Effector memory CD4-positive, alpha-beta T cell (primary cell): Measurements from ENCODE around the gene GNA15.
"Not testable (repeated sequence)": the region's sequence is repeated elsewhere in the genome, so short reads cannot be mapped to it uniquely, and the experiment has no call there.

ENCODE experiments used
- DNase-seq, 3 donors: peaks; one replicate each; pipeline ENCODE4 v3.0.0-alpha.2; 2020
- H3K27ac ChIP-seq: 2 replicates; pipeline ENCODE4 v1.7.0; 2013; ENCODE audit warnings: mild to moderate bottlenecking, low read length, moderate library complexity; ENCODE audit not compliant: insufficient read depth, poor library complexity, severe bottlenecking
- H3K27me3 ChIP-seq: replicated peaks from 2 replicates; pipeline ENCODE4 v1.7.0; 2013; ENCODE audit warnings: mild to moderate bottlenecking, low read length; ENCODE audit not compliant: insufficient read depth, control insufficient read depth, poor library complexity, severe bottlenecking
- H3K36me3 ChIP-seq: 2 replicates; pipeline ENCODE4 v1.7.0; 2013; ENCODE audit warnings: mild to moderate bottlenecking, low read length, moderate library complexity; ENCODE audit not compliant: control insufficient read depth, insufficient read depth
- H3K4me1 ChIP-seq: 2 replicates; pipeline ENCODE4 v1.7.0; 2013; ENCODE audit warnings: low read length, mild to moderate bottlenecking; ENCODE audit not compliant: control insufficient read depth, insufficient read depth, poor library complexity, severe bottlenecking
- H3K4me3 ChIP-seq: 2 replicates; pipeline ENCODE4 v1.7.0; 2013; ENCODE audit warnings: low read length, low read depth, mild to moderate bottlenecking; ENCODE audit not compliant: insufficient read depth, poor library complexity, severe bottlenecking
- H3K9me3 ChIP-seq: 2 replicates; pipeline ENCODE4 v1.7.0; 2013; ENCODE audit warnings: mild to moderate bottlenecking, low read length, moderate library complexity; ENCODE audit not compliant: control insufficient read depth
- total RNA-seq, 3 donors: gene quantifications; one replicate each; lab custom pipeline; 2026; lab: John Stamatoyannopoulos, UW

Gene GNA15
- 17.2 to 28.2 (median 18.1) reads per million in 3 donors for total RNA-seq

GRCh38 chr19:3135961-3136683 lies at the start of gene GNA15:
Gene GNA15, plus strand, starts transcription at chr19:3136033. Its CDS starts 418 bp downstream, at chr19:3136451.
- no peaks in the 10 kb centered on the region for H3K27me3 ChIP-seq
- peaks cover 31% of the 10 kb centered on the region for H3K4me1 ChIP-seq
- peak; percentile 44 to 64 (median 59) for DNase-seq
- no peaks in the 10 kb centered on the region for H3K36me3 ChIP-seq
- peak within 1 kb of the TSS; percentile 67 for H3K27ac ChIP-seq
- H3K9me3 ChIP-seq: no peaks in the 10 kb centered on the region
- peak within 1 kb of the TSS; percentile 57 for H3K4me3 ChIP-seq

GRCh38 chr19:3087769-3088168 lies 48.1 kb upstream of the GNA15 start:
- Histone ChIP-seq H3K4me3 (no peak overlapping the region), H3K4me1 (no peaks in the 10 kb centered on the region), H3K9me3 (no peaks in the 10 kb centered on the region), H3K27me3 (no peaks in the 10 kb centered on the region), H3K36me3 (no peaks in the 10 kb centered on the region), H3K27ac (no peak overlapping the region)
- DNase-seq: no peak

GRCh38 chr19:3089299-3089855 lies 46.5 kb upstream of the GNA15 start:
- H3K9me3 ChIP-seq, H3K4me3 ChIP-seq, H3K27ac ChIP-seq, H3K36me3 ChIP-seq, H3K27me3 ChIP-seq, H3K4me1 ChIP-seq, DNase-seq: not testable (repeated sequence)

- H3K27ac ChIP-seq: no peak overlapping the region
- peak overlapping the region; percentile 42 for H3K4me3 ChIP-seq
- no peak for DNase-seq
- no peaks in the 10 kb centered on the region for H3K9me3 ChIP-seq
- H3K4me1 ChIP-seq: peaks cover 30% of the 10 kb centered on the region
- H3K36me3 ChIP-seq: no peaks in the 10 kb centered on the region
- peaks cover 16% of the 10 kb centered on the region for H3K27me3 ChIP-seq
These were observed 41.0 kb upstream of the GNA15 start for GRCh38 chr19:3094601-3095440.

- Histone ChIP-seq H3K4me3 (peak overlapping the region; percentile 23), H3K27ac (no peak overlapping the region), H3K4me1 (peaks cover 30% of the 10 kb centered on the region), H3K36me3 (no peaks in the 10 kb centered on the region), H3K9me3 (no peaks in the 10 kb centered on the region), H3K27me3 (peaks cover 16% of the 10 kb centered on the region)
- peak; percentile 26 to 67 (median 29) for DNase-seq
These were observed 40.2 kb upstream of the GNA15 start for GRCh38 chr19:3095441-3096191.

GRCh38 chr19:3096267-3096901 lies 39.4 kb upstream of the GNA15 start:
- H3K27ac ChIP-seq: no peak overlapping the region
- H3K36me3 ChIP-seq: no peaks in the 10 kb centered on the region
- H3K9me3 ChIP-seq: no peaks in the 10 kb centered on the region
- no peak for DNase-seq
- peaks cover 30% of the 10 kb centered on the region for H3K4me1 ChIP-seq
- no peak overlapping the region for H3K4me3 ChIP-seq
- H3K27me3 ChIP-seq: peaks cover 16% of the 10 kb centered on the region

- Histone ChIP-seq H3K9me3 (no peaks in the 10 kb centered on the region), H3K4me1 (peaks cover 30% of the 10 kb centered on the region), H3K27ac (no peak overlapping the region), H3K36me3 (no peaks in the 10 kb centered on the region), H3K4me3 (no peak overlapping the region), H3K27me3 (peaks cover 16% of the 10 kb centered on the region)
- DNase-seq: no peak
These were observed 38.9 kb upstream of the GNA15 start for GRCh38 chr19:3096902-3097326.

GRCh38 chr19:3097442-3097871 lies 38.4 kb upstream of the GNA15 start:
- Histone ChIP-seq H3K9me3 (no peaks in the 10 kb centered on the region), H3K36me3 (no peaks in the 10 kb centered on the region), H3K27me3 (peaks cover 16% of the 10 kb centered on the region), H3K4me3 (no peak overlapping the region), H3K4me1 (peaks cover 30% of the 10 kb centered on the region), H3K27ac (no peak overlapping the region)
- DNase-seq: no peak

GRCh38 chr19:3098141-3098514 lies 37.7 kb upstream of the GNA15 start:
- DNase-seq: no peak

More at GRCh38 chr19:3098141-3098514, 37.7 kb upstream of the GNA15 start:
- Histone ChIP-seq H3K4me1 (peaks cover 30% of the 10 kb centered on the region), H3K36me3 (no peaks in the 10 kb centered on the region), H3K9me3 (no peaks in the 10 kb centered on the region), H3K27ac (no peak overlapping the region), H3K27me3 (peaks cover 16% of the 10 kb centered on the region), H3K4me3 (no peak overlapping the region)
